Cardiac septum (tissue), 1 donor: ENCODE data around the gene WWC2. TPM values are rescaled to one million over a fixed set of nuclear protein-coding genes. Genes with fewer than 3 reads are reported as not detected.
"Not testable (repeated sequence)": the region's sequence is repeated elsewhere in the genome, so short reads cannot be mapped to it uniquely, and the experiment has no call there.

Source experiments
- DNase-seq: peaks from one replicate; pipeline ENCODE4 v3.0.0-alpha.2; 2020; ENCODE audit warnings: low spot score
- intact Hi-C: fragments of 100-400 bp; cut with DNase I; formaldehyde crosslinking; loops from one replicate; pipeline ENCODE4 v1.14.0; 2022
- total RNA-seq: library from RNA; stranded (reverse); fragmentation: NEBNext Ultra II Directional; extraction: Animal tissue kit (Norgen Biotek cat#: 25700); gene quantifications from one replicate; pipeline ENCODE4 v1.2.1, GENCODE V29; 2021
- donor health status: DM: no; HTN: no; CAD: no.

The WWC2 gene
- total RNA-seq, 1 donor from 2014 or later = 38.3 TPM

DNA sequence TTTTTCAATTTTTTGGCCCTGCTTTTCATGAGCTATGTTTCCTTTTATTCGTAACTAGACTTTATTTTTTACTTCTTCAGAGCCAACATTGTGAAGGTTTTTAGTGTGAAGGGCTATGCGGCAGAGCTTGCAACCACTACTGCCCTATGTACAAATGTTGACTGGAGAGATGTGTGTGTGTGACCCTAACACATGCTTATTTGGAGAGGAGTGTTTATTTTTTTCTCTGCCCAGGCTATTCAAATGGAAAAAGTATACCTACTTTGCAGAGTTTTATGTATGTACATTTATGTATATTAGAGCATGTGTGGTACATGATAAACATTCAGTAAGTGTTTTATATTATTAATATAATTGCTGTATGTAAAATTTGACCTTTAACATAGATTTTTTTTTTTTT is 86.5 kb downstream of the WWC2 start:
- intact Hi-C loops = no loop called here
- no peak for DNase-seq

GRCh38 chr4:183186813-183187212 is 87.8 kb downstream of the WWC2 start:
- intact Hi-C loops = no loop called here
- DNase-seq = no peak

- intact Hi-C loops = no loop called here
Measured at GRCh38 chr4:183190900-183191527, 92.0 kb downstream of the WWC2 start.

DNA sequence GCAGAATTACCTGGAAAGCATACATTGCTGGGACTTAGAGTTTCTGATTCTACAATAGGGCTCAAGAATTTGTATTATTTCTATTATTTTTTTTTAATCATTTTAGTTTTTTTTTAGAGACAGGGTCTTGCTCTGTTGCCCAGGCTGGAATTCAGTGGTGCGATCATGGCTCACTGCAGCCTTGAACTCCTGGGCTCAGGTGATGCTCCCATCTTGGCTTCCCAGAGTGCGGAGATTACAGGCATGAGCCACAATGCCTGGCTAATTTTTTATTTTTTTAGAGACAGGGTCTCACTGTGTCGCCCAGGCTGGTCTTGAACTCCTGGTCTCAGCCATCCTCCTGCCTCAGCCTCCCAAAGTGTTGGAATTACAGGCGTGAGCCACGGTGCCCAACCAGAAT is 92.6 kb downstream of the WWC2 start:
- intact Hi-C loops = no loop called here
- DNase-seq = no peak

More at GRCh38 chr4:183190900-183191527, 92.0 kb downstream of the WWC2 start:
- no peak for DNase-seq

GRCh38 chr4:183192571-183192970 is 93.5 kb downstream of the WWC2 start:
- intact Hi-C loops = no loop called here
- DNase-seq = no peak

GRCh38 chr4:183193730-183194338 is 94.8 kb downstream of the WWC2 start:
- intact Hi-C loops, DNase-seq: not testable (repeated sequence)

GRCh38 chr4:183195534-183195933 is 96.5 kb downstream of the WWC2 start:
- intact Hi-C loops = no loop called here
- DNase-seq = no peak

- intact Hi-C loops = no loop called here
- no peak for DNase-seq
Measured at GRCh38 chr4:183197140-183197539, 98.1 kb downstream of the WWC2 start.

DNA sequence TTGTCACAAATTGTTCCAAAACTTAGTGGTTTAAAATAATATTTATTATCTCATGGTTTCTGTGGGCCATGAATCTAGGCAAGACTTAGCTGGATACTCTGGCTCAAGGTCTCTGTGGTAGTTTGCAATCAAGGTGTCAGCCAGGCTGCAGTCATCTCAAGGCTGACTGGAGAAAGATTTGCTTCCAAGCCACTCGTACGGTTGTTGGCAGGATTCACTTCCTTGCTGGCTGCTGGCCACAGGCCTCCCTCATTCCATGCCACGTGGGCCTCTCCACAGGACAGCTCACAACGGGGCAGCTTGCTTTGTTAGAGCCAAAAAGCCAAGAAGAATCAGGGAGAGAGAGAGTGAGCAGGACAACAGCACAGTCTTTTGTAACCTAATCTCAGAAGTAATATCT is 101.4 kb downstream of the WWC2 start:
- DNase-seq = no peak

DNA sequence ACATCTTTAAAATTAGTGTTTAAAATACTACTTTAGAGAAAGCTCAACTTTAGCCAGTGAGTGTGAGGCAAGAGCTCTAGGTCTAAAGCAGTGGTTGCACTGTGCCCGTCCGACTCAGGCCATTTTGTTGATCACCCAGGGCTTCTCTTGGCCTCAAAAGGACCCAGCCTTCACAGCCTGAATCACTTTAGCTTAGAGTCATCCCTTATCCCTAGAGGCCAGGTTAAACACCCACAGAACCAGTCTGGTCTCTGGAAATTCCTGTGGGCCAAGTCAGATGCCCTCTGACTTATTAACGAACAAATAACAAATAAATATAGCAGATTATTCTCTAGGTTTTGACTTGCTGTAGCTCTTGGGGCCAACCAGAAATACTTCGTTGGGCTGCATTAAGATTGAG is 102.3 kb downstream of the WWC2 start:
- intact Hi-C loops = no loop called here
- no peak for DNase-seq

More for the DNA sequence above, 101.4 kb downstream of the WWC2 start:
- intact Hi-C loops = no loop called here

DNA sequence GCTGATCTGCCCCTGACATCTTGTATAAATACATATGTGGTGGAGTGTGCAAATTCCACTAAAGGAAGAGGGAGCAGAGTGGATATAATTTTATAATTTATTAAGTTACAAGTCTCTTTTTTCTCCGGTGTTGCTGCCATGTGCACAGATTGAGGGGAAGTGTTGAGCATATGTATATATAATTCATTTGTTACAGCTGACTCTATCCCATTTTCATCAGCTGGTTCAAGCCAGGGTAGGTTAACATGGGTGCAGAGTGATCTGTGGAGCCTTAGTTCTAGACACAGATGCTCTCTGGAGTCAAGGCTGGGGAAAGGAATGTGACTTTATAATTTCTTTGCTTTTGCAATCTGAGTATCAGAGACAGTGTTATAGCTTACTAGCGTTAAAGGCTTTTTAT is 103.5 kb downstream of the WWC2 start:
- no peak for DNase-seq
- intact Hi-C loops = no loop called here

DNA sequence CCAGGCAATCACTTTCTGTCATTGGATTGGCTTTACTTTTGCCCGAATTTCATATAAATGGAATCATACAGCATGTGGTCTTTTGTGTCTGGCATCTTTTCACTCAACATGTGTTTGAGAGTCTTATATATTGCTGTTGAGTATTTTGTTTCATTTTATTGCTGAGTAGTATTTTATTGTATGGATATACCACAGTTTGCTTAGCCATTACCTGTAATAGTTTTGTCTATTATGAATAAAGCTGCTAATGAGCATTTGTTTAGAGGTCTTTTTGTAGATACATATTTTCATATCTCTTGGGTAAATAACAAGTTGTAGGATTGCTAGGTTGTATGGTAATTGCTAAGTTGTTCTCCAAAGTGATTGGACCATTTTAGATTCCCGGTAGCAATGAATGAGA is 105.7 kb downstream of the WWC2 start:
- intact Hi-C loops = no loop called here
- no peak for DNase-seq

DNA sequence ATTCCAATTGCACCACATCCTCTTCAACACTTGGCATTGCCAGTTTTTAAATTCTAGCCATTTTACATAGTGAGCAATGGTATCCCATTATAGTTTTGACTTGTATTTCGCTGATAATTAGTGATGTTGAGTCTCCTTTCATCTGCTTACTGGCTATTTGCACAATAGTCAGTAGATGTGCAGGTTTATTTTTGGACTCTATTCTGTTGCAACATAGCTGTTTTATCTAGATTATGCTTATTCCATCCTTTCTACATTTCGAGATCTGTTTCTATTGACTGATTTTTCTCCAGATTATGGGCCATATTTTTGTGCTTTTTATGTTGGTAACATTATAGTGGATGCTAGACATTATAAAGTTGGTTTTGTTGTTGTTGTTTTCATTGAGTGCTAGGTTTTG is 106.1 kb downstream of the WWC2 start:
- intact Hi-C loops = no loop called here
- DNase-seq = no peak

GRCh38 chr4:183205709-183206108 is 106.7 kb downstream of the WWC2 start:
- no peak for DNase-seq

DNA sequence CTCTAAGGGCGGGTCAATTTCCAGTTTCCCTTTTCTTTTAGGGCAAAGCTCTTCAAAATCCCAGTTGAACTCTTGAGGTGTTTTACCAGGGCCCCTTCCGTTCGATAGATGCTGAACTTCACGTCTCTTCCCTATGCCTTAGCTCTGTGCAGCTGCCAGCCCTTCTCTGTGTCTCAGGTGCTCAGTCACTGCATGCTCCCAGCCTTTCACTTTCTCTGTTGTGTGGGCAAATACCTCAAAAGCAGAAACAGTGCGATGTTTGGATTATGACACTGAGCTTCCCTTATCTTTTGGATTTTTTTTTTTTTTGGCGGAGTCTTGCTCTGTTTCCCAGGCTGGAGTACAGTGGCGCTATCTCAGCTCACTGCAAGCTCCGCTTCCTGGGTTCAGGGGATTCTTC is 112.5 kb downstream of the WWC2 start:
- no peak for DNase-seq
- intact Hi-C loops = no loop called here

More at GRCh38 chr4:183205709-183206108, 106.7 kb downstream of the WWC2 start:
- intact Hi-C loops = no loop called here

- intact Hi-C loops = no loop called here
- DNase-seq = no peak
Measured at GRCh38 chr4:183213996-183214395, 114.9 kb downstream of the WWC2 start.

DNA sequence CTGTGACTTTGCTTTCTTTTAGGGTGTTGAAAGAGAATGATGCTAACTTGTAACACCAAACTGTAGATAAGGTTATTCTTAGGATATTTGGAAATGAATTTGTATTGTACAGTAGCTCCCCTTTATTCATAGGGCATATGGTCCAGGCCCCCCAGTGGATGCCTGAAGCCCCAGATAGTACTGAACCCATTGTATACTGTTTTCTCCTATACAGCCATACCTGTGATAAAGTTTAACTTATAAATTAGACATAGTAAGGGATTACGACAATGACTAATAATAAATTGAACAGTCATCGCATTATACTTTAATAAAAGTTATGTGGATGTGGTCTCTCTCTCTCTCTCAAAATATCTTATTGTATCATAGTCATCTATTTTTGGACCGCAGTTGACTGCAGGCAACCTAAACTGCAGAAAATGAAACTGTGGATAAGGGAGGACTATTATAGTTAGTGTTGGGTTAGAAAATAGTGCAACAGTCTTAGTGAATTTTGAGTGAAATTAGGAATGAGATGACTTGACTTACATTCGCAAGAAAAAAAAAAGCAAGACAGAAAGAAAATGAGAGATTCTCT is 115.9 kb downstream of the WWC2 start:
- intact Hi-C loops = no loop called here
- DNase-seq = no peak

DNA sequence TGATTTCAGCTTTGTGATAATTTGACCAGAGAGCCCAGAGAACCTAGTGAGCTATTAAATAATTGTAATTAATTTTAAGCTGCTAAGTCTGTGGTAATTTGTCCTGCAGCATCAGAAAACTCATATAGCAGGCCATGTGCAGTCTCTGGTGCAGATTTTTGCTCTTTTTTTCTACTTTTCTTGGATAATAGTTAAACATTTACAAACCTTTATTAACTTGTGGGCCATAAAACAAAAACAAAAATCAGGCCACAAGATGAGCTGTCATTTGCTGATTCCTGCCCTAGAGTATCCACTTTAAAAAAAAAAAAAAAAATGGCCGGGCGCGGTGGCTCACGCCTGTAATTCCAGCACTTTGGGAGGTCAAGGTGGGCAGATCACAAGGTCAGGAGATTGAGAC is 121.2 kb downstream of the WWC2 start:
- no peak for DNase-seq
- intact Hi-C loops = no loop called here

- no peak for DNase-seq
- intact Hi-C loops = no loop called here
Measured at GRCh38 chr4:183223053-183223452, 124.0 kb downstream of the WWC2 start.

DNA sequence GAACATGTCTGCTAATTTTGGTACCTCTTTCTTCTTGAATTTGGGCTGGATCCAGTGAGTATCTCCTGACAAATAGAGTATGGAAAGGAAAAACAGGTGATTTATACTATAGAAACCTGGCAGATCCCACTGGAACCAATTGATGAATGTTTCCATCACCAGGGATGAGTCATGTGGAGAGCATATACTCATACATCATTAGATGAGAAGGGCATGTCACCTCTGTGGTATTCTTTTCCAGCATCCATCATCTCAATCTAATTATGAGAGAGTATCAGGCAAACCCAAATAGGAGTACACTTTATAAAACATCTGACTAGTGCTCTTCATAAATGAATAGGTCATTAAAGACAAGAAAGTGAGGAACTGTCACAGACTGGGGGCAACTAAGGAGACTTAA is 130.3 kb downstream of the WWC2 start:
- intact Hi-C loops = no loop called here
- no peak for DNase-seq

DNA sequence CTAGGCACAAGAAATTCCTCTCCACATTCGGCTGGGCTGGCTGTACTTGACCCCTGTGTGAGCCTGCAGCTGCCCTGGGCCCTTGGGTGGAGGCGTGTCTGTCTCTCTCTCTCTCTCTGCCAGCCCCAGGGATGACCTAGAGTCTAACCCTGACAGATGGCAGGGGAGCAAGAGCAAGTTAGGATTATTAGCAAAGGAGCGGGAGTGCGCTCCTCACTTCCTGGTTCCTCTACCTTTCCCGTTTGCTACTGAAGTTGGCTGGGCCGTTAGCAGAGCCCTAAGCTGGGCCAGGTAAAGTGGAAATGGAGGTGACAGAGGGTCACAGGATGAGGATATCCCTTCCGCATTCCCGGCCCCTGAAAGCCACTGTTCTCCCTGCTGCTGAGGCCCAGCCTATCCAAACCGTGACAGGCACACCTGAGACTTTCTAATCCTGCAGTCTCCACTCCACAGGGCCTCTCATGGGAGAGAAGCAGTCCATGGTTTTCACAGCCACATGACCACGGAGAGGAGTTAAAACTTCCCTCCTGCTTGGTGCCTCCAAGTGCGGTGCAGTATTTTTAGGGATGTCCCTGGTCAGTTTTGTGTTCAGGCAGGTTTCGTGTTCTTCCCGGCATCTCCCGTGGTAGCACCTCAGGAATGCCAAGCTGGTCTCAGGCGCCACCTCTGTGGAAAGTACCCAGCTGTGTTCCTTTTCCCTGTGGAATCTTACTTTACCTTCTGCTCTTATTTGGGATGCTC is 141.7 kb downstream of the WWC2 start:
- no peak for DNase-seq
- intact Hi-C loops = no loop called here
